Naive B cell (primary cell): ENCODE results near the gene HOXC10. TPM values are rescaled to one million over a fixed set of nuclear protein-coding genes. Genes with fewer than 3 reads are reported as not detected.

ENCODE experiments used
- ATAC-seq, 2 donors: fragments of 150-1000 bp; cut with Tn5 transposase; 2 replicates each; pipeline ENCODE4 v1.10.0; 2021; ENCODE audit warnings: low read depth in 2 of 2, mild to moderate bottlenecking in 2 of 2, moderate library complexity in 2 of 2
- DNase-seq: peaks from one replicate; pipeline ENCODE4 v3.0.0; 2022
- H3K27ac Mint-ChIP-seq, 6 donors: one replicate each; pipeline ENCODE4 v1.8.0; 2020 to 2022; ENCODE audit warnings: mild to moderate bottlenecking in 6 of 6, mixed read lengths in 6 of 6, moderate library complexity in 5 of 6, inconsistent platforms in 2 of 6
- H3K27me3 Mint-ChIP-seq, 3 donors: one replicate each; pipeline ENCODE4 v1.8.0; 2021 to 2022; ENCODE audit warnings: mixed read lengths in 3 of 3, mild to moderate bottlenecking in 1 of 3
- H3K36me3 Mint-ChIP-seq, 2 donors: one replicate each; pipeline ENCODE4 v1.8.0; 2020 to 2022; ENCODE audit warnings: mixed read lengths in 2 of 2, inconsistent platforms in 1 of 2, mild to moderate bottlenecking in 1 of 2
- H3K4me1 Mint-ChIP-seq, 3 donors: one replicate each; pipeline ENCODE4 v1.8.0; 2020 to 2022; ENCODE audit warnings: mixed read lengths in 3 of 3, inconsistent platforms in 1 of 3, mild to moderate bottlenecking in 1 of 3, moderate library complexity in 1 of 3
- H3K4me3 Mint-ChIP-seq, 8 donors: one replicate each; pipeline ENCODE4 v1.8.0; 2020 to 2022; ENCODE audit warnings: mild to moderate bottlenecking in 8 of 8, mixed read lengths in 8 of 8, moderate library complexity in 8 of 8, inconsistent platforms in 2 of 8
- H3K9me3 Mint-ChIP-seq, 7 donors: one replicate each; pipeline ENCODE4 v1.8.0; 2020 to 2022; ENCODE audit warnings: mixed read lengths in 7 of 7, mild to moderate bottlenecking in 5 of 7, inconsistent platforms in 2 of 7, moderate library complexity in 1 of 7
- polyA plus RNA-seq, 6 donors: library from polyadenylated mRNA; unstranded; fragments of 300-500 nt; fragmentation: Illumina TruSeq; gene quantifications; one replicate each; pipeline ENCODE4 v1.2.3, GENCODE V29; 2021; ENCODE audit warnings: low read depth in 6 of 6

The HOXC10 gene
- polyA plus RNA-seq, 6 donors from 2014 or later: not detected

DNA sequence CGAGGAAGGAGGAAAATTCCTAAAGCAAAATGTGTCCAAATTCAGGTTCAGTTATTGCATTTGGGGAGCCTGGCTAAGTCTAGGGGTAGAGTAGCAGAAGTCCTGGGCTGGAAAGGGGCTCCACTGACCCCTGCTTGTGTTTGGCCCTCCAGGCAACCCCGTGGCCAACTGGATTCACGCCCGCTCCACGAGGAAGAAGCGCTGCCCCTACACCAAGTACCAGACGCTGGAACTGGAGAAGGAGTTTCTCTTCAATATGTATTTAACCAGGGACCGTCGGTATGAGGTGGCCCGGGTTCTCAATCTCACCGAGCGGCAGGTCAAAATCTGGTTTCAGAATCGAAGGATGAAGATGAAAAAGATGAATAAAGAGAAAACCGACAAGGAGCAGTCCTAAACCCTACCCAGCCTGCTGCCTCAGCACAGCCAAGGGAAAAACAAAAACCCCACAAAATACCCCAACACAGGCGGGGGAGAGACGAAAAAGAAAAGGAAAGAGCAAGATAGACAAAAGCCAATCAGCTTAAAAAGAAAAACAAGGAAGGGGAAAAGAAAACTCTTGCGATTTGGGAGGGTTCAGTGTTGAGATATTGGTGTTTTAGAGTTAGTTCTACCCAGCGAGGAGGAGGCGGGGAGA is 17.4 kb downstream of the HOXC10 start:
- peaks cover 17 to 48% (median 47%) of the 10 kb centered on the region in 3 donors for H3K4me1 Mint-ChIP-seq
- DNase-seq: no peak
- ATAC-seq: no peak
- H3K9me3 Mint-ChIP-seq: peaks cover 0 to 2% (median 0%) of the 10 kb centered on the region in 7 donors
- no peaks in the 10 kb centered on the region for H3K36me3 Mint-ChIP-seq
- peaks cover 80 to 95% (median 85%) of the 10 kb centered on the region in 3 donors for H3K27me3 Mint-ChIP-seq
- peak overlapping the region in 3 of 6 donors; percentile 6 to 88 (median 7) for H3K27ac Mint-ChIP-seq
- H3K4me3 Mint-ChIP-seq: peak overlapping the region in 3 of 8 donors; percentile 26 to 59 (median 36)

DNA sequence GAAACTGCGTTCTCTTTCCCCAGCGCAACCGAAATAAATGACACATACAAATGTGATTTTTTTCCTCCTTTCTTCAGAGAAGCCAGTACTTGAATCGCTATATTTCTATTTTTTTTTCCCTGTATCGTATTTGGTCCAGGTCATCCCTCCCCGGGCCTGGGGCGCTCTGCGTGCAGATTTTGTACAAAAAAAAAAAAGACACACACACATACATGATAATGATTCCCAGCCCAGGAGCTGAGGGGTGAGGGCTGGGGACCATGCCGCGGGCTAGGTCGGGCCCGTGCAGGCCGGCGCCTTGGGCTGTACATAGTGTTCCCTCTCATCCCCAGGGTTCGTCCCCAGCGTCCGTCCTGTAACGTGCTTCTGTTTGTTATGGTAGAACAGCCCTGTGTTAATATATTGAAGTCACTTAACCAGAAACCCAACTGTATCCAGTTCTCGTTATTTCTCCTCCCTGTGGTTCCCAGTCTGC is 18.0 kb downstream of the HOXC10 start:
- Mint-ChIP-seq H3K4me3 (peak overlapping the region in 1 of 8 donors; percentile 59), H3K4me1 (peaks cover 14 to 43% (median 42%) of the 10 kb centered on the region in 3 donors), H3K36me3 (no peaks in the 10 kb centered on the region), H3K9me3 (peaks cover 0 to 2% (median 0%) of the 10 kb centered on the region in 7 donors), H3K27me3 (peaks cover 81 to 95% (median 85%) of the 10 kb centered on the region in 3 donors), H3K27ac (peak overlapping the region in 2 of 6 donors; percentile 7 to 88)
- DNase-seq: no peak
- ATAC-seq: no peak

DNA sequence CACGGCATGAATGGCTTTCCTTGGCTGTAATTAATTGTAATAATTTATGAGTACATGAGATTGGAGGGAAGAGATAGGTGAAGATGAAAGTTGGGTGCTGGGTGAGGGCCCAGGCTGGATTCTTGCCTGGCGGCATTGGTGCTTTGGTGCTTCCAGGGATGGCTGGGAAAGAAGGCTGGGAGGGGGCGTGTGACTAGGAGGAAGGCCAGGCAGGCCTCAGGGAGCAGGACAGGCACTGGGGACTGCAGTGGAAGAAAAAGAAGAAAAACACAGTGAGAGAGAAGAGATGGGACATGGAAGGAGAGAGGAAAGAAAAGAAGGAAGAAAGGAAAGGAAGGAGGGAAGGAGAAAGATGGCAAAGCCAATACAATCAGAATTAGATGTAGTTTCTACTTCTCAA is 18.7 kb downstream of the HOXC10 start:
- H3K36me3 Mint-ChIP-seq: no peaks in the 10 kb centered on the region
- peaks cover 79 to 95% (median 82%) of the 10 kb centered on the region in 3 donors for H3K27me3 Mint-ChIP-seq
- H3K4me3 Mint-ChIP-seq: peak overlapping the region in 5 of 8 donors; percentile 22 to 59 (median 53)
- ATAC-seq: no peak
- H3K9me3 Mint-ChIP-seq: peaks cover 0 to under 1% (median 0%) of the 10 kb centered on the region in 7 donors
- H3K27ac Mint-ChIP-seq: peak overlapping the region in 3 of 6 donors; percentile 1 to 93 (median 78)
- DNase-seq: no peak
- H3K4me1 Mint-ChIP-seq: peaks cover 14 to 41% (median 36%) of the 10 kb centered on the region in 3 donors

DNA sequence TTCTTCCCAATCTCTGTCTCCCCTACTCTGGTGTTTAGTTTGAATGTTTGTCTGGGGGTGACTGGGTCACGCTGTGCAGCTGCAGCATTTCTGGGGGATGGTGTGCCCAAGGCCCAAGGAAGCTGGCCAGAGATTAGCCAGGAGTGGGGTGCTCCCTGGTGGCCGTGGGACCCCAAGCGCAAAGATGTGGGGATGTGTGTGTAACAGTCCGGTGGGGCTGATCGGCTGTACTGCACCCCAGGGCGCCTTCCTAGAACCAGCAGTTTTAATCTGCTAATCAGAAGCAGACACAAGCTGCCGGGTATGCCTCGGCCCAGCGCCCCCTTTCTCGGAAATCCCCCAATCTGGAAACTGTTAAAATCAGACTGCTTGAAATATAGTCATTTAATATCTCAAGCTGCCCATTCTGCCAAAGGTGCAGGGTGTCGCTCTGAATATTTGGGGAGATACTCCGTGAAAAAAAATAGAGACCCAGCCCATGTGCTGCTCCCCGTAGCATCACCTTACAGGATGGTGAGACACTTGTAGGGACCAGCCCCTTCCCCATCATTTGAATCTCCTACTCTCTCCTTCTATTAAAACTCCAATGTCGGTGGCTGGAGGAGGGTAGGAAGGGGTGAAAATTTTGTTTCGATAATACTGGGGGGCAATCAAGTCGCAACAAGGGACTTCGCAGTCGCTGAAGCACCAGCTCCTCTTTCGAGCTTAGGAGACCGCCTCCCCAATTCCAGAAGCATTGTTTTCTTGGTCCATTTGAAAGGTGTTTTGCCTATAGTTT is 19.3 kb downstream of the HOXC10 start:
- Mint-ChIP-seq H3K27ac (peak overlapping the region in 3 of 6 donors; percentile 44 to 86 (median 84)), H3K4me1 (peaks cover 15 to 40% (median 40%) of the 10 kb centered on the region in 3 donors), H3K27me3 (peaks cover 79 to 96% (median 79%) of the 10 kb centered on the region in 3 donors), H3K4me3 (peak overlapping the region in 3 of 8 donors; percentile 36 to 85 (median 80)), H3K9me3 (no peaks in the 10 kb centered on the region), H3K36me3 (no peaks in the 10 kb centered on the region)
- no peak for ATAC-seq
- no peak for DNase-seq

DNA sequence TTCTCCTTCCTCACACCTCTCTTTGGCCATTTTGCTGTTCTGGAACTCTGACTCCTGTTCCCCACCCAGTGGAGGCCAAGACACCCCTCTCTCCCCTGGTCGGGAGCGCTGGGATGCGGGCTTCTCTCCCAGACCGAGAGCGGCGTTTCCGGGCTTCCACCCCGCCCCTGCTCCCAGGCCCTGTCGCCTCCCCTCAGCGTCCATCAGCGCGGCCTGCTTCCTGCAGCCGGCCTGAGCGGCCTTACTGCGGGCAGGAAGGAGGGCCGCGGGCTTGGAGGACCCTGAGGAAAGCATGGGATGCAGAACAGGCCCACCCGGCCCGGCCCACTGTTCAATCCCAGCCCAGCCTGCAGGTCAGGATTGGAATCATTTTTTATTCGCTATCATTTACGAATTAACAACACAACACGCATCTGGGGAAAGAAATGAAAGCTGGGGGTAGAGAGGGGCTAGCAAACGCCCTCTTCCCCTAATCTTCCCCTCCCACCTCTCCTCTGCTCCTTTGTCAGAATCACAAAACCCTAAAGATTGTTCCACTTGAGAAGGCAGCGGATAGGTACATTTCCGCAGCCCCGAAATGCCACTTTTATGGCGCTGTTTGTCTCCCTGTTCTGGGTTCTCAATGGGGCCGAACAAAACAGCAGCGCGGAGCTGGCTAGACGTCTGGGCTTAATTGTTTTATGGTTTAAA is 20.0 kb downstream of the HOXC10 start:
- H3K4me3 Mint-ChIP-seq: peak overlapping the region in 5 of 8 donors; percentile 59 to 94 (median 80)
- peak overlapping the region in 5 of 6 donors; percentile 58 to 93 (median 83) for H3K27ac Mint-ChIP-seq
- ATAC-seq (no peak), DNase-seq (no peak)
- peaks cover 0 to 2% (median 0%) of the 10 kb centered on the region in 7 donors for H3K9me3 Mint-ChIP-seq
- peaks cover 19 to 44% (median 41%) of the 10 kb centered on the region in 3 donors for H3K4me1 Mint-ChIP-seq
- H3K27me3 Mint-ChIP-seq: peaks cover 77 to 99% (median 86%) of the 10 kb centered on the region in 3 donors
- no peaks in the 10 kb centered on the region for H3K36me3 Mint-ChIP-seq

DNA sequence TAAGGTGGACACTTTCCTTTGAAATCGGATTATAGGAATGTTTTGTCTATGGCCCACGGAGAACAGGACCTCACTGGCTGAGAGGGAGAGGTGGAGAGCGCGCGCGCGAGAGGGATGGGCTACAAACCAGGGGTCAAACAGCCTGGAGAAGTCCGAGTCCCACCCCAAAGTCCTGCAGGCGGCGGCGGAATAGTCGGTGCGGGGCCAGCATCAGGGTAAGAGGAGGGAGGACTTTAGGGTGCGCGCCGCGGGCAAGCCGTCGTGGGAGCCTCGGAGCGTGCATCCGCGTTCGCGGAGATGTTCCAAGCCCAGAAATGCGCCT is 20.5 kb downstream of the HOXC10 start:
- Mint-ChIP-seq H3K4me1 (peaks cover 19 to 47% (median 38%) of the 10 kb centered on the region in 3 donors), H3K9me3 (peaks cover 0 to 2% (median 0%) of the 10 kb centered on the region in 7 donors), H3K36me3 (no peaks in the 10 kb centered on the region), H3K27me3 (peaks cover 78 to 99% (median 91%) of the 10 kb centered on the region in 3 donors), H3K4me3 (peak overlapping the region in 6 of 8 donors; percentile 80 to 94 (median 84)), H3K27ac (peak overlapping the region in 5 of 6 donors; percentile 58 to 93 (median 79))
- no peak for ATAC-seq
- no peak for DNase-seq

DNA sequence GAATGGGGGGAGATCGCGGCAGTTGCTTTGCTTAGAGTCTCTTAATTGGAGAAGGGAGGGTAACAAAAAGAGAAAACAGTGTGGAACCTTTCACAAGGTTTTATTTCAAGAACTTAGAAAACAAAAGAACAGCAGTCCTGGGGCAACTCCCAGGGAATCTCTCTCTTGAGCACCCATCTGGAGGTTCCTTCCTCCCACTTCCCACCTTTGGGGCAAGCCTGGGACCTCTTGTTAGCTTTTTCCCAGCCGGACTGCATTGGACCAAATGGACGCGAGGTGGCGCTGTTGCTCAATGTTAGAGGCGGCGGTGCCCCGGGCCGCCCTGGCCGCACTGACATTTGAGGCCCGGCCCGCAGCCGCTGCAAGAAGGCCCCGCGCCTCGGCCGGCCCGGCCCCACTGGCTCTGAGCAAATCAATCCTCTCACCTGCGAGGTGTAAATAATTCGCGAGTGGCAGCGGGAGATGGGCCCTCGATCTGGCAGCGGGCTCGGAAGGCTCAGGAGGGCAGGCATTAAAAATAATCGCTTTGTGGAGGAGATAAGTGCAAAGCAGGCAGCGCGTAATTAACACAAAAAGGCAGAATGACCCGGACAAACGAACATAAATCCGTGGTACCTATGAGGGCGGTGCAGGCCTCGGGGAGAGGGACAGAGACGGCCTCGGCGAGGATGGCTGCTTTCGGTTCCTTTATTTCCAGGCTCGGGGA is 21.1 kb downstream of the HOXC10 start:
- H3K9me3 Mint-ChIP-seq: peaks cover 0 to 2% (median 0%) of the 10 kb centered on the region in 7 donors
- H3K4me3 Mint-ChIP-seq: peak overlapping the region; percentile 80 to 94 (median 84)
- no peaks in the 10 kb centered on the region for H3K36me3 Mint-ChIP-seq
- ATAC-seq (peak; percentile 80 to 85), DNase-seq (peak; percentile 83)
- H3K27me3 Mint-ChIP-seq: peaks cover 80 to 99% (median 93%) of the 10 kb centered on the region in 3 donors
- peak overlapping the region; percentile 18 to 93 (median 68) for H3K27ac Mint-ChIP-seq
- peaks cover 21 to 48% (median 41%) of the 10 kb centered on the region in 3 donors for H3K4me1 Mint-ChIP-seq

DNA sequence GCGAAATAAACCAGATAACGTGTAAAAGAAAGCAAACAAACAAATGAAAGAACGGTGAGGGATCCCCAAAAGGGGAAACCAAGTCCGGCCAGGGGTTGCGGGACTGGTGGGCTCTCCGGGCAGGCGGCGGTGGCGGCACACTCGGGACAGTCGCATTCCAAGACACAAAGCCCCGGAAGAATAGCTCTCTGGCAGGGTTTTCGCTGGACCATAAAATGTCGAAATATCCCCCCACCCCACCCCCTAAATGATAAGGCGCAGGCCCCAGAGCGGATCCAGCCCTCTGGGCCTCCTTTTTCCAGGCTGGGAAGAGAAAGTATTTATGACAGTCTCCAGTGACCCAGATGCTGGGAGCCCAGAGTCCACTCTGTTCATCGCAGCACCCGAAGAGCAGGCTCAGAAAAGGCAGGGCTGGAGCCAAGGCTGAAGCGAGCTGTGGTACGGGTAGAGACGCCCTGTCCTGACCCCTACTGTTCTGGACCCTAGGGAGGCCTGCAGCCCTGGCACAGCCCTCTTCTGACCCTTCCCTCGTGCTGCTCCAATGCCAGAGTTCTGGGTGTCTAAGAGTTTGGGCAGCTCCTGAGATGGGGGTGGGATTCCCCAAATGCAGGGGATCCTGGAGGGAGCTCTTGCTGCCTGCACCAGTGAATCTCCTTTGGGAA is 21.7 kb downstream of the HOXC10 start:
- no peaks in the 10 kb centered on the region for H3K36me3 Mint-ChIP-seq
- no peak for DNase-seq
- peak overlapping the region; percentile 80 to 94 (median 84) for H3K4me3 Mint-ChIP-seq
- ATAC-seq: no peak
- peaks cover 81 to 99% (median 93%) of the 10 kb centered on the region in 3 donors for H3K27me3 Mint-ChIP-seq
- H3K4me1 Mint-ChIP-seq: peaks cover 28 to 54% (median 45%) of the 10 kb centered on the region in 3 donors
- H3K9me3 Mint-ChIP-seq: peaks cover 0 to 2% (median 0%) of the 10 kb centered on the region in 7 donors
- H3K27ac Mint-ChIP-seq: peak overlapping the region in 3 of 6 donors; percentile 22 to 93 (median 73)

DNA sequence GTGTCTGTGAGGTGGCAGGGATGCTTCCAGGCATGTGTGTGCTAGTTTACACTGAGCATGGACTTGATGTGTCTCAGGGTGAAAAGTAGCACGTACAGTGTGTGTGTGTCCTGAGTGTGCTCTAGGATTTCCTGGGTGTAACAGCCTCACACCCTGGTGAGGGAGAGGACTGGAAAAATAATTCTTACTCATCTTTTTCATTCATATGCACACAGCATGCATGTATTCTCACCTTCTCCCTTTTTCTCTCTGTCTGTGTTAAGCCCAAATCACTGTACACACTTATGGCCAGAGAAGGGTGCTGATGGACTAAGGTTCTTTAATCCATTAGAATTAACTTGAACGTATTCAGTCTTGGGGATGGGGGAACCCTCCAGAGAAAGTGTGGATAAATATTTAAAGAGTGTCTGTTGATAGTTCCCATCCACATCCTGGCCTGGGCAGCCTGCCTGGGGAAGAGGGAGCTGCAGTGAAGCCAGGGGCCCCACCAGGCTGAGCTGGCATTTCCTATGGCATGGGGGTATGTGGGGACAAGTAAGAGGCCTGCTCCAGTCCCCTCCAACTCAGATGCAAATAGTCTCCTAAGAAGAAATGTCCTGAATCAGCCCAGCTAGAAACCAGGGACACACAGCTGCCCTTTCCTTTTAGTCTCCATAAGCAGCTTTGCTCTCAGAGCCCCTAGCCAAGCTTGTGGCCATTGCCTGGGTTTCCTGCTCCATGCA is 22.8 kb downstream of the HOXC10 start:
- DNase-seq (no peak), ATAC-seq (no peak)
- peaks cover 29 to 54% (median 39%) of the 10 kb centered on the region in 3 donors for H3K4me1 Mint-ChIP-seq
- H3K27ac Mint-ChIP-seq: no peak overlapping the region
- no peaks in the 10 kb centered on the region for H3K36me3 Mint-ChIP-seq
- H3K27me3 Mint-ChIP-seq: peaks cover 80 to 97% (median 93%) of the 10 kb centered on the region in 3 donors
- peak overlapping the region in 5 of 8 donors; percentile 50 to 94 (median 80) for H3K4me3 Mint-ChIP-seq
- H3K9me3 Mint-ChIP-seq: peaks cover 0 to 2% (median 0%) of the 10 kb centered on the region in 7 donors

DNA sequence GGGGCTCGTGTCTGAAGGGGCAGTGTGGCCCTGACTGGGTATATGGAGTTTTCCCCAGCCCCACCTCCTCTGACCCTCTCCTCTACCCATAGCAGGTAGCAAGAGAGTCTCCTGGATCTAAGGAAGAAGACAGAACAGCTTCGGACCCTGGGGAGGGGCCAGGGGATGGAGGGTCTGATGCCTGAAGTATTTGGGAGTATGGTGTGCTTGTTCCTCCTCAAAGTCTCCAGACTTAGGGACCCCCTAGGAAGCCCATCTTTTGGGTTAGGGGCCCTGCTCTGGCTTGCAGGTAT is 23.3 kb downstream of the HOXC10 start:
- peak overlapping the region in 6 of 8 donors; percentile 32 to 85 (median 46) for H3K4me3 Mint-ChIP-seq
- H3K27ac Mint-ChIP-seq: no peak overlapping the region
- H3K4me1 Mint-ChIP-seq: peaks cover 29 to 54% (median 38%) of the 10 kb centered on the region in 3 donors
- DNase-seq (no peak), ATAC-seq (no peak)
- peaks cover 0 to 2% (median 0%) of the 10 kb centered on the region in 7 donors for H3K9me3 Mint-ChIP-seq
- peaks cover 80 to 97% (median 93%) of the 10 kb centered on the region in 3 donors for H3K27me3 Mint-ChIP-seq
- H3K36me3 Mint-ChIP-seq: no peaks in the 10 kb centered on the region

DNA sequence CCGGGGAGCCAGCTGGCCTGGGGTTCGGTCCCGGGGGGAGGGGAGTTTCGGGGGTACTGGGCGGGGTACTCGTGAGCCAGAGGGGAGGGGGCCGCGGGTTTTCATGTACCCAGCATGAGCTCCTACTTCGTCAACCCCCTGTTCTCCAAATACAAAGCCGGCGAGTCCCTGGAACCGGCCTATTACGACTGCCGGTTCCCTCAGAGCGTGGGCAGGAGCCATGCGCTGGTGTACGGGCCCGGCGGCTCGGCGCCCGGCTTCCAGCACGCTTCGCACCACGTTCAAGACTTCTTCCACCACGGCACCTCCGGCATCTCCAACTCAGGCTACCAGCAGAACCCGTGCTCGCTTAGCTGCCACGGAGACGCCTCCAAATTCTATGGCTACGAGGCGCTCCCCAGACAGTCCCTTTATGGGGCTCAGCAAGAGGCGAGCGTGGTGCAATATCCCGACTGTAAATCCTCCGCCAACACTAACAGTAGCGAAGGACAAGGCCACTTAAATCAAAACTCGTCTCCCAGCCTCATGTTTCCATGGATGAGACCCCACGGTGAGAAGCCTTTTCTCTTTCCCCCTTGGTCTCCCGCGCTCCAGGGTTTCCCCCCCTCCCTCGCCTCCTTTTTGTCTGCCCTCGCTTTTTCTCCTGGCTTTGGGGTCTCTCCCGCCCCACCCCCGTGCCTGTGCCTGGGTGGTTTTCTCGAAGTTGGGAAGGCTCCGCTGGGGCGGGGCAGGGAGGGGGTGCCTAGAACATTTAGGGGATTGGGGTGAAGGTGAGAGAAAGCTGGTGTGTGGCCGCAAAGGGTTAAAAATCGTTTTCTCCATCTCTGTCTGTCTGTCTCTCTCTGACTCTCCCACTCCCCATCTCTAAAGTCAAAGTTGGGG is 24.5 kb downstream of the HOXC10 start:
- Mint-ChIP-seq H3K27me3 (peaks cover 79 to 97% (median 93%) of the 10 kb centered on the region in 3 donors), H3K4me3 (peak overlapping the region in 7 of 8 donors; percentile 62 to 90 (median 69)), H3K9me3 (peaks cover 0 to 2% (median 0%) of the 10 kb centered on the region in 7 donors), H3K36me3 (no peaks in the 10 kb centered on the region), H3K27ac (peak overlapping the region in 2 of 6 donors; percentile 78 to 91), H3K4me1 (peaks cover 29 to 51% (median 39%) of the 10 kb centered on the region in 3 donors)
- ATAC-seq: no peak
- no peak for DNase-seq
